Neural progenitor cell (in vitro differentiated cells): ENCODE results near the gene PFDN1.

Source experiments
- EZH2 ChIP-seq: fragments of 200-600 bp; sonication (generic); IDR thresholded peaks from 2 replicates; pipeline ENCODE4 v1.6.1; 2017; ENCODE audit warnings: antibody characterized with exemption, mild to moderate bottlenecking, moderate library complexity
- EZH2phosphoT487 ChIP-seq: fragments of 200-600 bp; sonication (generic); IDR thresholded peaks from 2 replicates; pipeline ENCODE4 v1.6.1; 2017; ENCODE audit warnings: antibody characterized with exemption
- TF ChIP-seq, protein P1 (sequence below): fragments of 200-600 bp; sonication (generic); IDR thresholded peaks from 2 replicates; pipeline ENCODE4 v1.5.1; 2017; ENCODE audit warnings: antibody characterized with exemption, mild to moderate bottlenecking

DNA sequence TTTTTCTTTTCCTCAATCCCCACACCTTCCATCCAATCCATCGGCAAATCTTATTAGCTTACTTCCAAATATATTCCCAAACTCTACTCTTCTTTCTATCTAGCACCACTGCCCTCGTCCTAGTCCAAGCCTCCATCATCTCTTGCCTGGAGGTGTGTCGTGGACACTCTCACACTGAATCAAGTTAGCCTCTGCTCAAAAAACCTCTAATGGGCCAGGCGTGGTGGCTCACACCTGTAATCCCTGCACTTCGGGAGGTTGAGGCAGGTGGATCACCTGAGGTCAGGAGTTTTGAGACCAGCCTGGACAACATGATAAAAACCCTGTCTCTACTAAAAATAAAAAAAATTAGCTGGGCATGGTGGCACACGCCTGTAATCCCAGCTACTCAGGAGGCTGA, 46.2 kb downstream of the PFDN1 start:
- TF ChIP-seq, protein P1, sequence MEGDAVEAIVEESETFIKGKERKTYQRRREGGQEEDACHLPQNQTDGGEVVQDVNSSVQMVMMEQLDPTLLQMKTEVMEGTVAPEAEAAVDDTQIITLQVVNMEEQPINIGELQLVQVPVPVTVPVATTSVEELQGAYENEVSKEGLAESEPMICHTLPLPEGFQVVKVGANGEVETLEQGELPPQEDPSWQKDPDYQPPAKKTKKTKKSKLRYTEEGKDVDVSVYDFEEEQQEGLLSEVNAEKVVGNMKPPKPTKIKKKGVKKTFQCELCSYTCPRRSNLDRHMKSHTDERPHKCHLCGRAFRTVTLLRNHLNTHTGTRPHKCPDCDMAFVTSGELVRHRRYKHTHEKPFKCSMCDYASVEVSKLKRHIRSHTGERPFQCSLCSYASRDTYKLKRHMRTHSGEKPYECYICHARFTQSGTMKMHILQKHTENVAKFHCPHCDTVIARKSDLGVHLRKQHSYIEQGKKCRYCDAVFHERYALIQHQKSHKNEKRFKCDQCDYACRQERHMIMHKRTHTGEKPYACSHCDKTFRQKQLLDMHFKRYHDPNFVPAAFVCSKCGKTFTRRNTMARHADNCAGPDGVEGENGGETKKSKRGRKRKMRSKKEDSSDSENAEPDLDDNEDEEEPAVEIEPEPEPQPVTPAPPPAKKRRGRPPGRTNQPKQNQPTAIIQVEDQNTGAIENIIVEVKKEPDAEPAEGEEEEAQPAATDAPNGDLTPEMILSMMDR: no peak
- TF ChIP-seq EZH2phosphoT487: no peak
- no peak for TF ChIP-seq EZH2
